ENCODE data around the gene NFILZ. TPM values are rescaled to one million over a fixed set of nuclear protein-coding genes. Genes with fewer than 3 reads are reported as not detected.

The NFILZ gene
- total and polyA plus RNA-seq, 2 of the 8 experiments (the other 6 are each of a cell fraction or from before 2014, with no cell fraction given) = not detected

DNA sequence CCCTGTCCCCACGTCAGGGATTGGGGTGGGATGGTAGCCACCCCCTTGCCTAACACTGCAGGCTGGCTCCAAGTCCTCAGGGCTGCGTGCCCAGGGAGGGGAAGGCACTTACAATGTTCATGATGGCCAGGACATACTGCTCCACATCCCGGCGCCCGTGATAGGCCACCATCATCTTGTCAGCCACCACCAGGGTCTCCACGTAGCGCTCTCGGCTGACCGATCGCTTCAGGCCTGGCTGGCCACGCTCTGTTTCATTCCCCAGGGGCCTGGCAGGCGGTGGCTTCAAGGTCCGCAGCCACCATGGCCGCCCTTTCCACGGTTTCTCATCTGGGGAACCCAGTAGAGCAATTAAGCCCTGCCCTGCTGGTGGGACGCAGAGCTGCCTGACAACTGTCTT lies 29.6 kb upstream of the NFILZ start:
- Histone ChIP-seq H3K4me2 (ENCODE audit: insufficient read depth in 1 of 2, low read depth in 2 of 2, low read length in 2 of 2) (no peak overlapping the region), H3K27ac (ENCODE audit: low read depth, low read length) (no peak overlapping the region), H3K23ac (ENCODE audit: insufficient read length) (no peak overlapping the region), H2BK5ac (ENCODE audit: low read depth, low read length) (no peak overlapping the region), H2AFZ (ENCODE audit: low read length) (no peak overlapping the region), H3K14ac (ENCODE audit: insufficient read length) (no peak overlapping the region), H3K4me3 (ENCODE audit: extremely low read depth in 1 of 4, insufficient read depth in 2 of 4, low read depth in 3 of 4, low read length in 4 of 4) (no peak overlapping the region), H3K4ac (replicated peaks; ENCODE audit: insufficient read length, low read depth, low read length) (no peak overlapping the region), H3K4me1 (replicated peaks in 1 of 4; ENCODE audit: control insufficient read depth in 3 of 4, insufficient read depth in 4 of 4, low read length in 3 of 4) (no peaks in the 10 kb centered on the region), H2BK12ac (ENCODE audit: low read depth, low read length) (no peak overlapping the region), H3K36me3 (ENCODE audit: control insufficient read depth in 2 of 4, insufficient read depth in 4 of 4, low read length in 3 of 4) (peaks cover 0 to 27% (median 7%) of the 10 kb centered on the region in 4 experiments; a peak in 5 of 8 replicates), H3K9me3 (ENCODE audit: insufficient read depth in 2 of 2, low read depth in 1 of 2, low read length in 1 of 2) (peaks cover 5% of the 10 kb centered on the region in 2 experiments; a peak in 3 of 4 replicates), H2BK20ac (ENCODE audit: low read length) (no peak overlapping the region), H3K56ac (replicated peaks; ENCODE audit: insufficient read length, low read depth, low read length) (no peak overlapping the region), H4K8ac (ENCODE audit: extremely low read depth, insufficient read depth, low read length) (peak overlapping the region; percentile 14; the same call in 1 of the 2 replicates), H3K9ac (replicated peaks in 1 of 4; ENCODE audit: extremely low read depth in 1 of 4, low read depth in 3 of 4, low read length in 3 of 4) (no peak overlapping the region), H3K27me3 (replicated peaks in 1 of 4; ENCODE audit: control insufficient read depth in 3 of 4, extremely low read depth in 1 of 4, insufficient read depth in 3 of 4, low read length in 3 of 4) (no peaks in the 10 kb centered on the region), H4K5ac (ENCODE audit: insufficient read length, low read depth, low read length) (no peak overlapping the region), H3K79me2 (ENCODE audit: control insufficient read depth in 1 of 2, insufficient read depth in 2 of 2, low read length in 2 of 2) (no peaks in the 10 kb centered on the region), H4K20me1 (replicated peaks in 1 of 2; ENCODE audit: control insufficient read depth in 1 of 2, insufficient read depth in 2 of 2, low read length in 2 of 2) (peaks cover 0 to 3% of the 10 kb centered on the region in 2 experiments), H2BK120ac (replicated peaks; ENCODE audit: low read depth, low read length) (no peak overlapping the region), H3K18ac (ENCODE audit: extremely low read depth, low read length) (no peak overlapping the region), H2AK5ac (ENCODE audit: low read depth, low read length) (no peak overlapping the region), H3K23me2 (ENCODE audit: low read depth, low read length) (no peaks in the 10 kb centered on the region), H3K79me1 (ENCODE audit: low read depth, low read length) (peaks cover 3% of the 10 kb centered on the region; the same call in 1 of the 2 replicates), H2BK15ac (ENCODE audit: low read length) (no peak overlapping the region), H4K91ac (replicated peaks; ENCODE audit: insufficient read length, low read length) (no peak overlapping the region)
- POLR2A ChIA-PET (ENCODE audit: partially characterized antibody) = interaction anchor here (0.7 to 3.5 kb wide), 3 partner anchors 8 to 18 kb away, joined by 3 to 15 read pairs (median 3); no protein-coding TSS in a partner anchor
- 96% methylated on average over 16 of the region's 16 CpGs; no CpG with 5 or more reads in 1 of the 2 experiments for WGBS, 2 experiments (ENCODE audit: extremely low coverage in 1 of 2, insufficient coverage in 1 of 2, insufficient read length in 1 of 2, insufficient replicate concordance in 2 of 2, low coverage in 1 of 2, low lambda C conversion rate in 2 of 2, missing lambda C conversion rate in 1 of 2)
- FAIRE-seq (no peak), DNase-seq (ENCODE audit: low read depth in 1 of 2, low spot score in 2 of 2) (no peak)
- TF ChIP-seq SP1 (IDR thresholded peaks at IDR 0.05; ENCODE audit: low read depth, low read length) = no peak
- TF ChIP-seq JUND (IDR thresholded peaks at IDR 0.05; ENCODE audit: low read length) = no peak
- TF ChIP-seq RFX5 (IDR thresholded peaks at IDR 0.05; ENCODE audit: borderline replicate concordance, low read depth, low read length) = no peak
- no peak for TF ChIP-seq SIX5 (IDR thresholded peaks at IDR 0.05; ENCODE audit: low read depth, low read length)
- TF ChIP-seq GABPA (IDR thresholded peaks at IDR 0.05; ENCODE audit: borderline replicate concordance, insufficient read depth, low read length) = no peak
- CTCF ChIA-PET (ENCODE audit: partially characterized antibody) = interaction anchor here (1.3 to 1.7 kb wide), 2 partner anchors 15 to 22 kb away, joined by 4 to 6 read pairs; no protein-coding TSS in a partner anchor

Data from H1 (cell line).